ENCODE results near the gene OLFML2A. TPM values are rescaled to one million over a fixed set of nuclear protein-coding genes. Genes with fewer than 3 reads are reported as not detected.

The OLFML2A gene
- total and polyA plus RNA-seq, 2 donors (not counting 1 experiment from before 2014, with no cell fraction given) = 0.76 to 0.88 TPM

DNA sequence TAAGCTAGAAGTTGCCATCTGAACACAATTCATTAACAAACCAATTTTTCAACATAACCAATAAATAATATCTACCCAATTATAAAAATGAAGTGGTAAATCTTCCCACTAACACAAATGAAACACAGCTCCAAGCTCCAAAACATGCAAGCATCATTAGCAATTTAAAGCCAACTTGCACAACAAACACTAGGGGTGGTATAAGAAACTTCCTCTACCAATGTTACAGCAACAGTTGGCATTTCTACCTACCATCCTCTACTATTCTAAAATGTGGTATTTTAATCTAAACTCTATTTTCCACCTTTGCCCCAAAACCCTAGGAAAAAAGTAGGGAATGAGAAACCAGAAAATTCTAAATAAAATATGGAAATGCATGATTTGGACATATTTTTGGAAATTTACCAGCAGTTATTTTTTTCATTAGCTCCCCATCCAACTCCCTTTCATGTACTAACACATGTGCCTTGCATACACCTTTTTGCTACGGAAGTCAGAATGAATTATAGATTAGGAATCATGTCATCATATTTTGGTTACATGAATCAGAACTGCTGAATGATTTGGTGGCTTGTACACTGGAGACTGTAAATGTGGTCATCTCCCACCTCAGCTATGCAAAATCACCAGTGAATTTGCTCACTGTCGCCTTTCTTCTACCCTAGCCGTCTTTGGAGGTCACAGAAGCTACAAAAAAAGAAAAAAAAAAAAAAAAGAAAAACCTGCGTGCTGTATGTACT, 9.9 kb upstream of the OLFML2A start:
- H3K4me1 Mint-ChIP-seq = peaks cover 30% of the 10 kb centered on the region
- WGBS (ENCODE audit: insufficient coverage) = no CpG with 5 or more reads among the region's 4 CpGs
- Histone ChIP-seq H3K9ac (ENCODE audit: low read length) (no peak overlapping the region), H2AFZ (ENCODE audit: insufficient read depth, low read depth, low read length, poor library complexity, severe bottlenecking) (no peak overlapping the region), H3K4me2 (replicated peaks; ENCODE audit: low read depth, low read length, poor library complexity, severe bottlenecking) (no peak overlapping the region), H3K9me3 (ENCODE audit: control extremely low read depth in 1 of 3, control insufficient read depth in 2 of 3, insufficient read depth in 1 of 3, low read length in 2 of 3) (no peaks in the 10 kb centered on the region), H3K4me3 (ENCODE audit: control extremely low read depth in 1 of 5, extremely low read depth in 1 of 5, insufficient read depth in 1 of 5, low read depth in 2 of 5, low read length in 4 of 5) (no peak overlapping the region), H4K20me1 (ENCODE audit: control insufficient read depth, insufficient read depth, low read length, poor library complexity, severe bottlenecking) (no peaks in the 10 kb centered on the region), H3K4me1 (ENCODE audit: control insufficient read depth in 2 of 2, insufficient read depth in 2 of 2, low read length in 2 of 2) (peaks cover 25 to 26% of the 10 kb centered on the region in 2 donors), H3K27ac (ENCODE audit: low read length in 2 of 2) (no peak overlapping the region), H3K79me2 (ENCODE audit: control insufficient read depth, insufficient read depth, low read length) (no peaks in the 10 kb centered on the region), H3K27me3 (replicated peaks in 1 of 4; ENCODE audit: control extremely low read depth in 1 of 4, control insufficient read depth in 3 of 4, insufficient read depth in 4 of 4, low read length in 3 of 4) (peaks cover 0 to 39% (median 32%) of the 10 kb centered on the region in 4 experiments), H3K36me3 (replicated peaks in 1 of 2; ENCODE audit: control extremely low read depth in 1 of 2, control insufficient read depth in 1 of 2, extremely low read depth in 1 of 2, insufficient read depth in 2 of 2, low read length in 1 of 2) (no peaks in the 10 kb centered on the region)
- no peak overlapping the region for H3K4me3 Mint-ChIP-seq
- ChIA-PET POLR2A (interaction anchor here (0.5 to 0.6 kb wide), 2 partner anchors 12 to 62 kb away, joined by 3 to 5 read pairs; no protein-coding TSS in a partner anchor), CTCF (interaction anchor here (0.6 to 2.4 kb wide), 5 partner anchors 9 to 150 kb away, joined by 3 to 6 read pairs (median 3); partner anchors contain the start of genes OLFML2A and WDR38)
- no peak for DNase-seq
- no peak overlapping the region for H3K27ac Mint-ChIP-seq
- intact Hi-C loops (cut with micrococcal nuclease) = no loop called here
- no peaks in the 10 kb centered on the region for H3K9me3 Mint-ChIP-seq (ENCODE audit: insufficient read depth)
- ATAC-seq (ENCODE audit: low read depth) = no peak
- H3K27me3 Mint-ChIP-seq = peaks cover 58% of the 10 kb centered on the region
- TF ChIP-seq EZH2 (IDR thresholded peaks at IDR 0.05; ENCODE audit: borderline replicate concordance, insufficient read depth, low read depth, low read length, poor library complexity, severe bottlenecking) (no peak), CTCF (IDR thresholded peaks at IDR 0.05) (peak; percentile 45)

- Histone ChIP-seq H3K36me3 (replicated peaks in 1 of 2; ENCODE audit: control extremely low read depth in 1 of 2, control insufficient read depth in 1 of 2, extremely low read depth in 1 of 2, insufficient read depth in 2 of 2, low read length in 1 of 2) (no peaks in the 10 kb centered on the region), H3K27me3 (replicated peaks in 1 of 4; ENCODE audit: control extremely low read depth in 1 of 4, control insufficient read depth in 3 of 4, insufficient read depth in 4 of 4, low read length in 3 of 4) (peaks cover 0 to 40% (median 34%) of the 10 kb centered on the region in 4 experiments), H3K79me2 (ENCODE audit: control insufficient read depth, insufficient read depth, low read length) (no peaks in the 10 kb centered on the region), H4K20me1 (ENCODE audit: control insufficient read depth, insufficient read depth, low read length, poor library complexity, severe bottlenecking) (no peaks in the 10 kb centered on the region), H3K27ac (ENCODE audit: low read length in 2 of 2) (no peak overlapping the region), H3K4me1 (ENCODE audit: control insufficient read depth in 2 of 2, insufficient read depth in 2 of 2, low read length in 2 of 2) (peaks cover 27 to 30% of the 10 kb centered on the region in 2 donors), H3K4me3 (ENCODE audit: control extremely low read depth in 1 of 5, extremely low read depth in 1 of 5, insufficient read depth in 1 of 5, low read depth in 2 of 5, low read length in 4 of 5) (no peak overlapping the region), H2AFZ (ENCODE audit: insufficient read depth, low read depth, low read length, poor library complexity, severe bottlenecking) (no peak overlapping the region), H3K4me2 (replicated peaks; ENCODE audit: low read depth, low read length, poor library complexity, severe bottlenecking) (no peak overlapping the region), H3K9ac (ENCODE audit: low read length) (no peak overlapping the region), H3K9me3 (ENCODE audit: control extremely low read depth in 1 of 3, control insufficient read depth in 2 of 3, insufficient read depth in 1 of 3, low read length in 2 of 3) (no peaks in the 10 kb centered on the region)
- ATAC-seq (ENCODE audit: low read depth) (no peak), DNase-seq (no peak)
- Mint-ChIP-seq H3K4me3 (no peak overlapping the region), H3K9me3 (ENCODE audit: insufficient read depth) (no peaks in the 10 kb centered on the region), H3K27me3 (peaks cover 53% of the 10 kb centered on the region), H3K27ac (no peak overlapping the region), H3K4me1 (peaks cover 37% of the 10 kb centered on the region)
- TF ChIP-seq EZH2 (IDR thresholded peaks at IDR 0.05; ENCODE audit: borderline replicate concordance, insufficient read depth, low read depth, low read length, poor library complexity, severe bottlenecking) = no peak
- no peak for TF ChIP-seq CTCF (IDR thresholded peaks at IDR 0.05)
- ChIA-PET POLR2A (no interaction called here), CTCF (interaction anchor here (2.4 kb wide), 1 partner anchor 8 kb away, joined by 6 read pairs; the partner anchor contains the start of gene OLFML2A)
- WGBS (ENCODE audit: insufficient coverage) = no CpG with 5 or more reads among the region's 2 CpGs
- intact Hi-C loops (cut with micrococcal nuclease) = loop anchor here (2.0 kb wide), 1 partner anchor 151 kb away; no protein-coding TSS in a partner anchor
Measured at GRCh38 chr9:124767821-124768220, 9.1 kb upstream of the OLFML2A start.

Measured in B cell (primary cell).